Measurements from ENCODE around the gene OPRM1. TPM values are rescaled to one million over a fixed set of nuclear protein-coding genes. Genes with fewer than 3 reads are reported as not detected.
A peak's percentile ranks its signal among the peaks of the same experiment; 100 is the strongest.

Gene OPRM1
- total and polyA plus RNA-seq, 9 donors, result not detected

- no peak for DNase-seq
- H3K27ac ChIP-seq, result no peak overlapping the region
- intact Hi-C loops (cut with DNase I), result no loop called here
- no peak overlapping the region for H3K4me3 ChIP-seq
- WGBS, 3 donors, result 91 to 97% (median 97%) methylated on average over 3 of the region's 3 CpGs
- no peaks in the 10 kb centered on the region for H3K9me3 ChIP-seq
- no peaks in the 10 kb centered on the region for H3K27me3 ChIP-seq
- no peak for TF ChIP-seq POLR2A (IDR thresholded peaks at IDR 0.05)
- no peaks in the 10 kb centered on the region for H3K4me1 ChIP-seq (ENCODE audit: insufficient read depth)
- no peaks in the 10 kb centered on the region for H3K36me3 ChIP-seq
These were observed 229.4 kb downstream of the OPRM1 start for GRCh38 chr6:154268486-154268885.

DNA sequence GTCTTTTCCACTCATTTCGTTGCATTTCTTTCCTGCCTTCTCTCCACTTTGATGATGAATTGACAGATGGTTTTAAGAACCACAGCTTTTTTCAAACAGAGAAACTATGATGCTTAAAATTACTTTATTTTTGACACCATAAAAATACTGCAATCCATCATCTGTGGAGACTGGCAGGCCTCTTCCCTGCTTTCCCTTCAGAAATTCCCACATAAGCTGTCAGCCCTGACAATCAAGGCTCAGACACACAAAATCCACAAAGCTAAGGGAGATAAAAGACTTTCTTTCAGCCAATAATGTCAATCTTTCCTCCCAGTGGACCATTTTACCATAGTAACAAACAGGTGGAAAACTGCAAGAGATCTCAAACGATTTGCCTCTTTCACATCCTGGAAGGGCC is 235.1 kb downstream of the OPRM1 start:
- intact Hi-C loops (cut with DNase I), result no loop called here
- Histone ChIP-seq H3K9me3 (no peaks in the 10 kb centered on the region), H3K4me3 (no peak overlapping the region), H3K27me3 (no peaks in the 10 kb centered on the region), H3K4me1 (ENCODE audit: insufficient read depth) (peaks cover 4% of the 10 kb centered on the region), H3K27ac (no peak overlapping the region), H3K36me3 (no peaks in the 10 kb centered on the region)
- 90 to 92% (median 90%) methylated on average over 2 of the region's 2 CpGs for WGBS, 3 donors
- no peak for DNase-seq
- no peak for TF ChIP-seq EP300 (IDR thresholded peaks at IDR 0.05)
- TF ChIP-seq, protein P1, sequence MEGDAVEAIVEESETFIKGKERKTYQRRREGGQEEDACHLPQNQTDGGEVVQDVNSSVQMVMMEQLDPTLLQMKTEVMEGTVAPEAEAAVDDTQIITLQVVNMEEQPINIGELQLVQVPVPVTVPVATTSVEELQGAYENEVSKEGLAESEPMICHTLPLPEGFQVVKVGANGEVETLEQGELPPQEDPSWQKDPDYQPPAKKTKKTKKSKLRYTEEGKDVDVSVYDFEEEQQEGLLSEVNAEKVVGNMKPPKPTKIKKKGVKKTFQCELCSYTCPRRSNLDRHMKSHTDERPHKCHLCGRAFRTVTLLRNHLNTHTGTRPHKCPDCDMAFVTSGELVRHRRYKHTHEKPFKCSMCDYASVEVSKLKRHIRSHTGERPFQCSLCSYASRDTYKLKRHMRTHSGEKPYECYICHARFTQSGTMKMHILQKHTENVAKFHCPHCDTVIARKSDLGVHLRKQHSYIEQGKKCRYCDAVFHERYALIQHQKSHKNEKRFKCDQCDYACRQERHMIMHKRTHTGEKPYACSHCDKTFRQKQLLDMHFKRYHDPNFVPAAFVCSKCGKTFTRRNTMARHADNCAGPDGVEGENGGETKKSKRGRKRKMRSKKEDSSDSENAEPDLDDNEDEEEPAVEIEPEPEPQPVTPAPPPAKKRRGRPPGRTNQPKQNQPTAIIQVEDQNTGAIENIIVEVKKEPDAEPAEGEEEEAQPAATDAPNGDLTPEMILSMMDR (IDR thresholded peaks at IDR 0.05), result no peak
- no peak for TF ChIP-seq POLR2A (IDR thresholded peaks at IDR 0.05)

DNA sequence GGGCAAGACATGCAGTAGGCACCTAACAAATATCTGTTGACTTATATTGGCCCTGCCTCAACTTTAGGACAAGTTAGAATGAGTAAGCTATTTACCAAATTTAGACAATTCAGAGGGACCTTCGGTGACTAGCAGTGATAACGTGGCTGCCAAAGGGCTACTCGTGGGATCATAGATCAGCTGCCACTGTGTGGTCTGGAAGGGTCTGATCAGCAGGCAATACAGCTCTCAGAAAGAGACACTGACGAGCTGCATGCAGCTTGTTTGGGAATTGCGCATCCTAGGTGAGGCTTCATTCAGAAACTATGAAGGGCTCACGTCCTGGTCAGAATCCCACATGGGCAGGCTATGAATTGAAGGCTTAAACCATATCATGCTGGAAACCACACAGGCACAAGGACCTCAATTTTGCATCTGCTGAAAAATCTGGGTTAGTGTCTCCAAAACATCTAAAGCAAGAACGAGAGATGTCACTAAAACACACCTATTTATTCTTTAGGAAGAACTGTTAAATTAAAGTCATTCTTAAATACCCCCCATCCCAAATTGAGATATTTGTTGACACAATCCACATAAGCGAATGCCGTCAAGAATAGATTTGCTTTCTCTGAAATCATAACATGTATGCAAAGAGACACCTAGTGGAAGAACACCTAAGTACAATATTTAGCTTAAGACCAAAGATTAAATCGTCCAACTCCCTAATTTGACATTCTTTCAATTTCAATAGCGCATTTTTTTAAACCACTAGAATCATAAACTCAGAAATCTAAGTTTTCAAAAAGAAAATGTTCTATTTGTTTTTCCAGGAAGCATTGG is 238.0 kb downstream of the OPRM1 start:
- DNase-seq, result no peak
- WGBS, 3 donors, result 31 to 37% (median 31%) methylated on average over 11 of the region's 11 CpGs
- TF ChIP-seq EP300 (IDR thresholded peaks at IDR 0.05), result no peak
- TF ChIP-seq, protein P1 (IDR thresholded peaks at IDR 0.05), result peak; percentile 47 to 59 (median 57)
- no peak for TF ChIP-seq POLR2A (IDR thresholded peaks at IDR 0.05)
- H3K9me3 ChIP-seq, result no peaks in the 10 kb centered on the region
- intact Hi-C loops (cut with DNase I), result loop anchor here in 3 of 4 donors (5.0 kb wide), 2 partner anchors 120 to 125 kb away; no protein-coding TSS in a partner anchor
- H3K4me1 ChIP-seq (ENCODE audit: insufficient read depth), result peaks cover 4% of the 10 kb centered on the region
- H3K27ac ChIP-seq, result no peak overlapping the region
- H3K36me3 ChIP-seq, result no peaks in the 10 kb centered on the region
- peak overlapping the region; percentile 22 for H3K4me3 ChIP-seq
- no peaks in the 10 kb centered on the region for H3K27me3 ChIP-seq

GRCh38 chr6:154277629-154278017 is 238.6 kb downstream of the OPRM1 start:
- Histone ChIP-seq H3K27ac (no peak overlapping the region), H3K36me3 (no peaks in the 10 kb centered on the region), H3K9me3 (no peaks in the 10 kb centered on the region), H3K27me3 (no peaks in the 10 kb centered on the region), H3K4me1 (ENCODE audit: insufficient read depth) (peaks cover 4% of the 10 kb centered on the region), H3K4me3 (peak overlapping the region; percentile 22)
- no peak for TF ChIP-seq EP300 (IDR thresholded peaks at IDR 0.05)
- TF ChIP-seq, protein P1 (IDR thresholded peaks at IDR 0.05), result peak in 1 of 3 donors; percentile 4
- 6 to 24% (median 6%) methylated on average over 7 of the region's 7 CpGs for WGBS, 3 donors
- no peak for DNase-seq
- intact Hi-C loops (cut with DNase I), result loop anchor here in 3 of 4 donors (5.0 kb wide), 2 partner anchors 120 to 125 kb away; no protein-coding TSS in a partner anchor

GRCh38 chr6:154280521-154280920 is 241.5 kb downstream of the OPRM1 start:
- 28 to 46% (median 37%) methylated on average over 2 of the region's 2 CpGs for WGBS, 3 donors
- TF ChIP-seq, protein P1 (IDR thresholded peaks at IDR 0.05), result no peak
- TF ChIP-seq EP300 (IDR thresholded peaks at IDR 0.05), result no peak
- TF ChIP-seq POLR2A (IDR thresholded peaks at IDR 0.05), result no peak

More at GRCh38 chr6:154280521-154280920, 241.5 kb downstream of the OPRM1 start:
- Histone ChIP-seq H3K9me3 (no peaks in the 10 kb centered on the region), H3K36me3 (no peaks in the 10 kb centered on the region), H3K4me3 (no peak overlapping the region), H3K27me3 (no peaks in the 10 kb centered on the region), H3K27ac (no peak overlapping the region), H3K4me1 (ENCODE audit: insufficient read depth) (peaks cover 4% of the 10 kb centered on the region)
- DNase-seq, result no peak
- intact Hi-C loops (cut with DNase I), result no loop called here

All from ovary (tissue), 9 donors.